ENCODE measurements around the gene VAV1. TPM values are rescaled to one million over a fixed set of nuclear protein-coding genes. Genes with fewer than 3 reads are reported as not detected.

The VAV1 gene
- total and polyA plus RNA-seq, 9 of the 15 experiments (the other 6 are each of a cell fraction or from before 2014, with no cell fraction given) = 0.46 to 20.1 (median 11.1) TPM

DNA sequence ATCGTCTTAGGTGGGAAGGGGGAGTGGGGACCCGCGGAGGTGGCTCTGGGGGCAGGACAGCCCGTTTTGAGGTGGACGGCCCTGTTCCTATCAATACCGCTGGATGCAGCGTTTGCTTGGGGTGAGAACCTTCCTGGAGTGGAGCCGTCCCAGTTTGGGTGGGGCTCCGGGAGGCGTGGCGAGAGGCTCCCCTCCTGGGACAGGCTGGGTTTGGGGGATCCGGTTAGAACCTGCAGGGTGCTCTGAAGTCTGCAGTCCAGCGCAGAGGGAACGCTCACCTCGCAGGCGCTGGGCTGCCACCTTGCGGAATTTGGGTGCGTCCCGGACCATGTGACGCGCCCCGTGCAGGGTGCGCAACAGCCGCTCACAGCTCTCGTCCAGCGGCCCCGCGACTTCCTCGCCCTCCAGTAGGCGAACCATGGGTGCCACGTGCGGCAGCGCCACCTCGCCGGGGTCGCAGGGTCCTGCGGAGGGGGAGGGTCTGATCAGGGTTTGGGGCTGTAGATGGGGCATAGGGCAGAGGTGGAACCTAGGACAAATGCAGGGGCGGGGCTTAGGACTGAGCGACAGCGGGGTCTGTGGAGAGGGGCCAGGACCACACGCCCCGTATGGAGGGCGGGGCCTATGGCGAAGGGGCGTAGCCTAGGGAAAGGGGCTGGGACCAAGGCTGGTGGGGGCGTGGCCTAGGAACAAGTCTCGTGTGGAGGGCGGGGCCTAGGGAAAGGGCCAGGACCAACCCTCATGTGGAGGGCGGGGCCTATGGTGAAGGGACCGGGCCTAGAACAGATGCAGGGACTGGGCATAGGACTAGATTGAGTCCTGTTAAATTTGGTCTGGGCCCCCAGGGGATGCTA lies 19.1 kb upstream of the VAV1 start (continued):
- TF ChIP-seq, protein P1, sequence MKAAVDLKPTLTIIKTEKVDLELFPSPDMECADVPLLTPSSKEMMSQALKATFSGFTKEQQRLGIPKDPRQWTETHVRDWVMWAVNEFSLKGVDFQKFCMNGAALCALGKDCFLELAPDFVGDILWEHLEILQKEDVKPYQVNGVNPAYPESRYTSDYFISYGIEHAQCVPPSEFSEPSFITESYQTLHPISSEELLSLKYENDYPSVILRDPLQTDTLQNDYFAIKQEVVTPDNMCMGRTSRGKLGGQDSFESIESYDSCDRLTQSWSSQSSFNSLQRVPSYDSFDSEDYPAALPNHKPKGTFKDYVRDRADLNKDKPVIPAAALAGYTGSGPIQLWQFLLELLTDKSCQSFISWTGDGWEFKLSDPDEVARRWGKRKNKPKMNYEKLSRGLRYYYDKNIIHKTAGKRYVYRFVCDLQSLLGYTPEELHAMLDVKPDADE (conservative IDR thresholded peaks at IDR 0.05; ENCODE audit: control insufficient read depth, low read depth, low read length) = peak; percentile 51
- TF ChIP-seq MGA (IDR thresholded peaks at IDR 0.05) = peak; percentile 97
- no peak for TF ChIP-seq ZNF551 (CRISPR knock-in tag; IDR thresholded peaks at IDR 0.05)
- no peak for TF ChIP-seq ZNF79 (CRISPR knock-in tag; IDR thresholded peaks at IDR 0.05; ENCODE audit: low read depth)
- TF ChIP-seq FOXM1 (IDR thresholded peaks at IDR 0.05; ENCODE audit: low read depth) = no peak
- TF ChIP-seq FOXM1 (CRISPR knock-in tag; IDR thresholded peaks at IDR 0.05; ENCODE audit: low read depth) = 0 out of 2 replicates have a peak, but pooled peaks have one; percentile 40
- no peak for TF ChIP-seq ZNF584 (CRISPR knock-in tag; IDR thresholded peaks at IDR 0.05; ENCODE audit: low read depth)
- no peak for TF ChIP-seq IRF9 (tag; IDR thresholded peaks at IDR 0.05)
- no peak for TF ChIP-seq MTF1 (CRISPR knock-in tag; IDR thresholded peaks at IDR 0.05; ENCODE audit: borderline replicate concordance)

Measured in K562 (cell line).